ENCODE measurements around the gene CLC. TPM values are rescaled to one million over a fixed set of nuclear protein-coding genes. Genes with fewer than 3 reads are reported as not detected.

Gene CLC
- total RNA-seq, 2 donors from 2014 or later = not detected

- TF ChIP-seq CTCF (conservative IDR thresholded peaks at IDR 0.05) = no peak
- Mint-ChIP-seq H3K27ac (no peak overlapping the region), H3K9me3 (peaks cover 3% of the 10 kb centered on the region), H3K36me3 (ENCODE audit: low read depth) (no peaks in the 10 kb centered on the region), H3K27me3 (ENCODE audit: insufficient read depth) (no peaks in the 10 kb centered on the region), H3K4me3 (no peak overlapping the region), H3K4me1 (no peaks in the 10 kb centered on the region)
- DNase-seq = no peak
- H3K36me3 ChIP-seq (ENCODE audit: control insufficient read depth, insufficient read depth, low read length) = no peaks in the 10 kb centered on the region
- H3K4me3 ChIP-seq (ENCODE audit: low read length) = no peak overlapping the region
- H3K9me3 ChIP-seq (ENCODE audit: control insufficient read depth, low read length) = no peaks in the 10 kb centered on the region
- no peaks in the 10 kb centered on the region for H3K4me1 ChIP-seq (ENCODE audit: control insufficient read depth, insufficient read depth, low read length)
- WGBS, 2 experiments (ENCODE audit: insufficient coverage in 1 of 2, insufficient read length in 1 of 2) = 82 to 89% methylated on average over 5 of the region's 5 CpGs
- H3K27ac ChIP-seq (ENCODE audit: low read depth, low read length) = no peak overlapping the region
- no peaks in the 10 kb centered on the region for H3K27me3 ChIP-seq (ENCODE audit: control insufficient read depth, insufficient read depth, low read length, poor library complexity, severe bottlenecking)
- H3K9ac ChIP-seq (ENCODE audit: extremely low read depth, low read length, poor library complexity, severe bottlenecking) = no peak overlapping the region
Observed at GRCh38 chr19:39709026-39709872, 28.6 kb downstream of the CLC start.

- 83 to 98% methylated on average over 5 to 6 of the region's 6 CpGs for WGBS, 2 experiments (ENCODE audit: insufficient coverage in 1 of 2, insufficient read length in 1 of 2)
- no peak for DNase-seq
- Histone ChIP-seq H3K4me1 (ENCODE audit: control insufficient read depth, insufficient read depth, low read length) (no peaks in the 10 kb centered on the region), H3K9me3 (ENCODE audit: control insufficient read depth, low read length) (no peaks in the 10 kb centered on the region), H3K27ac (ENCODE audit: low read depth, low read length) (no peak overlapping the region), H3K9ac (ENCODE audit: extremely low read depth, low read length, poor library complexity, severe bottlenecking) (no peak overlapping the region), H3K36me3 (ENCODE audit: control insufficient read depth, insufficient read depth, low read length) (no peaks in the 10 kb centered on the region), H3K27me3 (ENCODE audit: control insufficient read depth, insufficient read depth, low read length, poor library complexity, severe bottlenecking) (no peaks in the 10 kb centered on the region), H3K4me3 (ENCODE audit: low read length) (no peak overlapping the region)
- no peaks in the 10 kb centered on the region for H3K4me1 Mint-ChIP-seq
- H3K36me3 Mint-ChIP-seq (ENCODE audit: low read depth) = no peaks in the 10 kb centered on the region
- no peaks in the 10 kb centered on the region for H3K27me3 Mint-ChIP-seq (ENCODE audit: insufficient read depth)
- peaks cover 3% of the 10 kb centered on the region for H3K9me3 Mint-ChIP-seq
- no peak overlapping the region for H3K4me3 Mint-ChIP-seq
- H3K27ac Mint-ChIP-seq = no peak overlapping the region
- TF ChIP-seq CTCF (conservative IDR thresholded peaks at IDR 0.05) = no peak
Observed at GRCh38 chr19:39708594-39708993, 29.2 kb downstream of the CLC start.

DNA sequence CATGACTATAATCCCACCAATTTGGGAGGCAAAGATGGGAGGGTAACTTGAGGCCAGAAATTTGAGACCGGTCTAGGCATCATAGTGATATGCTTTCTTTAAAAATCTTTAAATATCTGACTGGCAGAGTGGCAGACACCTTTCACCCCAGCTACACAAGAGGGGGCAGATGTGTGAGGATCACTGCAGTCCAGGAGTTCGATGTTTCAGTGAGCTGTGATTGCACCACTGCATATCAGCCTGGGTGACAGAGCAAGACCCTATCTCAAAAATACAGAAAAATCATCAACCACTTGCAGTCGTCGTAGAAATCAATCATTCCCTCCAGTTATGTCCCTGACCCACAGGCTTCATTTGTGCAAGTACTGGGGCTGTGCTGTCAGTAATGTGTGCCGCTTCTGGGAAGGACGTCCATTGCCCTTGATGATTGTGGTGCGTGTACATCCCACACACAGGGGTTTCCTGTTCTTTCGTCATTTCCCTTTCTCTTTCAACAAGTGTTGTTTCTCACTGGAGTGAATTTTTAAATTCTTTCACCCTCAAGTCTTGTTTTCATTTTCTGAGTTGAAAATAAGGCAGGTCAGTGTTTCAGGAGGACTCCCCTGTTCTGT lies 32.1 kb downstream of the CLC start:
- no peak overlapping the region for H3K9ac ChIP-seq (ENCODE audit: extremely low read depth, low read length, poor library complexity, severe bottlenecking)
- peaks cover 3% of the 10 kb centered on the region for H3K27me3 Mint-ChIP-seq (ENCODE audit: insufficient read depth)
- no peaks in the 10 kb centered on the region for H3K36me3 ChIP-seq (ENCODE audit: control insufficient read depth, insufficient read depth, low read length)
- DNase-seq = no peak
- H3K27me3 ChIP-seq (ENCODE audit: control insufficient read depth, insufficient read depth, low read length, poor library complexity, severe bottlenecking) = peaks cover 6% of the 10 kb centered on the region
- no peaks in the 10 kb centered on the region for H3K36me3 Mint-ChIP-seq (ENCODE audit: low read depth)
- H3K9me3 ChIP-seq (ENCODE audit: control insufficient read depth, low read length) = no peaks in the 10 kb centered on the region
- no peaks in the 10 kb centered on the region for H3K4me1 Mint-ChIP-seq
- H3K4me1 ChIP-seq (ENCODE audit: control insufficient read depth, insufficient read depth, low read length) = no peaks in the 10 kb centered on the region
- no peak overlapping the region for H3K4me3 Mint-ChIP-seq
- TF ChIP-seq CTCF (conservative IDR thresholded peaks at IDR 0.05) = no peak
- no peak overlapping the region for H3K27ac Mint-ChIP-seq
- H3K4me3 ChIP-seq (ENCODE audit: low read length) = no peak overlapping the region
- 87 to 96% methylated on average over 3 to 8 of the region's 8 CpGs for WGBS, 2 experiments (ENCODE audit: insufficient coverage in 1 of 2, insufficient read length in 1 of 2)
- no peak overlapping the region for H3K27ac ChIP-seq (ENCODE audit: low read depth, low read length)
- no peaks in the 10 kb centered on the region for H3K9me3 Mint-ChIP-seq
